Smooth muscle cell (in vitro differentiated cells): Measurements from ENCODE around the gene S100A8. TPM values are rescaled to one million over a fixed set of nuclear protein-coding genes. Genes with fewer than 3 reads are reported as not detected.
A peak's percentile ranks its signal among the peaks of the same experiment; 100 is the strongest.

Experiments
- DNase-seq: peaks from one replicate; lab custom pipeline; 2025; ENCODE audit not compliant: unreplicated experiment; lab: John Stamatoyannopoulos, UW
- H2AFZ ChIP-seq: fragments of 200-600 bp; sonication (generic); 2 replicates; pipeline ENCODE4 v1.6.0; 2016; ENCODE audit warnings: antibody characterized with exemption, low read depth, mild to moderate bottlenecking
- H3F3A ChIP-seq: fragments of 200-600 bp; sonication (generic); 2 replicates; pipeline ENCODE4 v1.6.0; 2017; ENCODE audit warnings: antibody characterized with exemption, low read depth
- H3K27ac ChIP-seq: fragments of 200-600 bp; sonication (generic); 2 replicates; pipeline ENCODE4 v1.5.1; 2016; ENCODE audit warnings: low read depth, mild to moderate bottlenecking
- H3K27me3 ChIP-seq: fragments of 200-600 bp; sonication (generic); 2 replicates; pipeline ENCODE4 v1.6.1; 2016; ENCODE audit warnings: low read depth, mild to moderate bottlenecking
- H3K36me3 ChIP-seq: fragments of 200-600 bp; sonication (generic); 2 replicates; pipeline ENCODE4 v1.5.1; 2016; ENCODE audit warnings: low read depth
- H3K4me1 ChIP-seq: fragments of 200-600 bp; sonication (generic); 2 replicates; pipeline ENCODE4 v1.5.1; 2016; ENCODE audit warnings: low read depth
- H3K4me2 ChIP-seq: fragments of 200-600 bp; sonication (generic); 2 replicates; pipeline ENCODE4 v1.6.0; 2016; ENCODE audit warnings: mild to moderate bottlenecking
- H3K4me3 ChIP-seq: fragments of 200-600 bp; sonication (generic); 2 replicates; pipeline ENCODE4 v1.5.1; 2016; ENCODE audit warnings: mild to moderate bottlenecking
- H3K79me2 ChIP-seq: fragments of 200-600 bp; sonication (generic); 2 replicates; pipeline ENCODE4 v1.6.0; 2016; ENCODE audit warnings: low read depth, mild to moderate bottlenecking
- H3K9ac ChIP-seq: fragments of 200-600 bp; sonication (generic); 2 replicates; pipeline ENCODE4 v1.6.0; 2016; ENCODE audit warnings: low read depth
- H3K9me3 ChIP-seq: fragments of 200-600 bp; sonication (generic); replicated peaks from 2 replicates; pipeline ENCODE4 v1.5.1; 2016; ENCODE audit warnings: low read depth
- H4K20me1 ChIP-seq: fragments of 200-600 bp; sonication (generic); 2 replicates; pipeline ENCODE4 v1.6.0; 2016; ENCODE audit warnings: low read depth
- WGBS: methylation state at CpG from one replicate; pipeline ENCODE4 v1.1.7; 2016; ENCODE audit warnings: low lambda C conversion rate; 5-methylcytosine and 5-hydroxymethylcytosine counted together
- polyA plus RNA-seq: library from polyadenylated mRNA; unstranded; fragments of >200 nt; fragmentation: Nextera tagmentation; extraction: Ambion mirVana; gene quantifications from 2 replicates; pipeline ENCODE4 v1.2.1, GENCODE V29; 2016
- total RNA-seq: library from RNA; depleted of rRNA; stranded (reverse); fragments of >200 nt; gene quantifications from 2 replicates; pipeline ENCODE4 v1.2.3, GENCODE V29; 2014
- TF ChIP-seq, protein P1 (sequence below): fragments of 200-600 bp; sonication (generic); IDR thresholded peaks from 2 replicates; pipeline ENCODE4 v1.5.1; 2017; ENCODE audit warnings: borderline replicate concordance, mild to moderate bottlenecking, antibody characterized with exemption; ENCODE audit not compliant: insufficient read depth, poor library complexity, severe bottlenecking

Gene S100A8
- total and polyA plus RNA-seq, 2 experiments from 2014 or later = 0.79 TPM; not detected in 1

DNA sequence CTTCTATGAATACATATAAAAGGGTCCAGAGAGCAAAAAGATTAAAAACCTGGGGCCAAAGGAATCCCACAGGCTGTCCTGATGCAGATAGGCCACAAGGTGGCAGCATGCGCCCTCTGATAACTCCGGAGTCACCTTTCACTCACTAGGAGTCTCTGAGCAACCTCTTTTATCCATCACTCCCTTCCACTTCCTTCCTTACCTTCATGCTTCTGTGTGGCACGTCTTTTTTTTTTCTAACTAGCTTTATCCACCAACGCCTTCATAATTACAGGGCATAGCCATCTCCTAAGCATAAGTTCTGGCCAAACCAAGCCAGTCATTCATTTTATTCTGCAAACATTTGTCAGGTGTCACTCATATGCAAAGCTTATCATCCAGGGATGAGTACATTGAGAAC lies 38.4 kb downstream of the S100A8 start:
- DNase-seq = no peak
- no peaks in the 10 kb centered on the region for H3K79me2 ChIP-seq
- no peaks in the 10 kb centered on the region for H4K20me1 ChIP-seq
- no peaks in the 10 kb centered on the region for H3K9me3 ChIP-seq
- H3F3A ChIP-seq = no peaks in the 10 kb centered on the region
- H3K27ac ChIP-seq = no peak overlapping the region
- peaks cover 14% of the 10 kb centered on the region for H3K27me3 ChIP-seq
- no peak overlapping the region for H3K4me3 ChIP-seq
- TF ChIP-seq, protein P1, sequence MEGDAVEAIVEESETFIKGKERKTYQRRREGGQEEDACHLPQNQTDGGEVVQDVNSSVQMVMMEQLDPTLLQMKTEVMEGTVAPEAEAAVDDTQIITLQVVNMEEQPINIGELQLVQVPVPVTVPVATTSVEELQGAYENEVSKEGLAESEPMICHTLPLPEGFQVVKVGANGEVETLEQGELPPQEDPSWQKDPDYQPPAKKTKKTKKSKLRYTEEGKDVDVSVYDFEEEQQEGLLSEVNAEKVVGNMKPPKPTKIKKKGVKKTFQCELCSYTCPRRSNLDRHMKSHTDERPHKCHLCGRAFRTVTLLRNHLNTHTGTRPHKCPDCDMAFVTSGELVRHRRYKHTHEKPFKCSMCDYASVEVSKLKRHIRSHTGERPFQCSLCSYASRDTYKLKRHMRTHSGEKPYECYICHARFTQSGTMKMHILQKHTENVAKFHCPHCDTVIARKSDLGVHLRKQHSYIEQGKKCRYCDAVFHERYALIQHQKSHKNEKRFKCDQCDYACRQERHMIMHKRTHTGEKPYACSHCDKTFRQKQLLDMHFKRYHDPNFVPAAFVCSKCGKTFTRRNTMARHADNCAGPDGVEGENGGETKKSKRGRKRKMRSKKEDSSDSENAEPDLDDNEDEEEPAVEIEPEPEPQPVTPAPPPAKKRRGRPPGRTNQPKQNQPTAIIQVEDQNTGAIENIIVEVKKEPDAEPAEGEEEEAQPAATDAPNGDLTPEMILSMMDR = peak; percentile 92
- no peaks in the 10 kb centered on the region for H3K4me1 ChIP-seq
- no peak overlapping the region for H3K4me2 ChIP-seq
- no peaks in the 10 kb centered on the region for H3K36me3 ChIP-seq
- 0% methylated on average over 4 of the region's 4 CpGs for WGBS
- no peak overlapping the region for H2AFZ ChIP-seq
- no peak overlapping the region for H3K9ac ChIP-seq

DNA sequence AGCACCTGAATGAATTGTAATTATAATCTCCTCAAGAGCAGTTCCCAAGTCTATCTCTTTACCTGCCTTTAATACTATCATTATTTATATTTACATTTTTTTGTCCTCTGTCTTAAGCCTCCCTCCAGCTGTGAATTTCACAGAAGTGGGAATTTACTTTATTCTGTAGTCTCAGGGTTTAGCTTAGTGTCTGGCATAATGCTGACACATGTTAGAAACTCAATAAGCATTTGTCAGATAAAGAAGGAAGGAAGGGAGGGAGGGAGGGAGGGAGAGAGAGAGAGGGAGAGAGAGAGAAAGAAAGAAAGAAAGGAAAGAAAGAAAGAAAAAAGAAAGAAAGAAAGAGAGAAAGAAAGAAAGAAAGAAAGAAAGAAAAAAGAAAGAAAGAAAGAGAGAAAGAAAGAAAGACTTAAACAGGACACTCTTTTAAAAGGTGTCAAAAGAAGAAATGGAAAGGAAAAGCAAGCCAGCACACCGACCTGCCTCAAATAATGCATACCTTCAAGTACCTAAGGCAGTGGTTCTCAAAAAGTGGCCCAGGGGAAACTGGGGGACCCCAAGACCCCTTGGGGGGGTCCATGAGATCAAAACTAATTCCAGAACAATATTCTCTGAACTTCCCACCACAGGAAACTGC lies 40.4 kb downstream of the S100A8 start:
- Histone ChIP-seq H3K27me3 (peaks cover 14% of the 10 kb centered on the region), H3F3A (no peaks in the 10 kb centered on the region), H3K9me3 (no peaks in the 10 kb centered on the region), H3K4me3 (no peak overlapping the region), H3K36me3 (no peaks in the 10 kb centered on the region), H3K4me2 (no peak overlapping the region), H3K27ac (no peak overlapping the region), H3K4me1 (no peaks in the 10 kb centered on the region), H2AFZ (no peak overlapping the region), H3K79me2 (no peaks in the 10 kb centered on the region), H3K9ac (no peak overlapping the region), H4K20me1 (no peaks in the 10 kb centered on the region)
- TF ChIP-seq, protein P1 = no peak
- 35% methylated on average over 1 of the region's 1 CpG for WGBS
- no peak for DNase-seq

GRCh38 chr1:153349363-153350320 lies 41.2 kb downstream of the S100A8 start:
- H2AFZ ChIP-seq = no peak overlapping the region
- H4K20me1 ChIP-seq = no peaks in the 10 kb centered on the region
- no peaks in the 10 kb centered on the region for H3K36me3 ChIP-seq
- DNase-seq = no peak
- no peaks in the 10 kb centered on the region for H3K4me1 ChIP-seq
- H3K4me2 ChIP-seq = no peak overlapping the region
- 68% methylated on average over 17 of the region's 17 CpGs for WGBS
- TF ChIP-seq, protein P1 = no peak
- H3K79me2 ChIP-seq = no peaks in the 10 kb centered on the region
- H3K27me3 ChIP-seq = peaks cover 14% of the 10 kb centered on the region
- no peaks in the 10 kb centered on the region for H3K9me3 ChIP-seq
- H3F3A ChIP-seq = no peaks in the 10 kb centered on the region
- H3K27ac ChIP-seq = no peak overlapping the region
- no peak overlapping the region for H3K9ac ChIP-seq
- no peak overlapping the region for H3K4me3 ChIP-seq
